HG02981 (cell line): ENCODE results near the gene OR11G2.
"Not testable (repeated sequence)": the region's sequence is repeated elsewhere in the genome, so short reads cannot be mapped to it uniquely, and the experiment has no call there.

Experiments used
- ATAC-seq: cut with Tn5 transposase; IDR thresholded peaks from one replicate; pipeline ENCODE4 v1.9.1; 2021; ENCODE audit warnings: mild to moderate bottlenecking, moderate library complexity; ENCODE audit not compliant: unreplicated experiment

OR11G2 gene

GRCh38 chr14:20190596-20190995 is at the start of gene OR11G2:
Gene OR11G2 (plus strand): TSS chr14:20190896. CDS start chr14:20197438, 6,542 bp downstream.
- no peak for ATAC-seq

- no peak for ATAC-seq
These were observed 46.8 kb upstream of the OR11G2 start for GRCh38 chr14:20143911-20144310.

- ATAC-seq: no peak
These were observed 45.9 kb upstream of the OR11G2 start for GRCh38 chr14:20144820-20145219.

- no peak for ATAC-seq
These were observed 26.2 kb upstream of the OR11G2 start for GRCh38 chr14:20164462-20164861.

GRCh38 chr14:20167091-20167490 is 23.6 kb upstream of the OR11G2 start:
- no peak for ATAC-seq

- not testable (repeated sequence) for ATAC-seq
These were observed 20.8 kb upstream of the OR11G2 start for GRCh38 chr14:20169852-20170251.

GRCh38 chr14:20174205-20174604 is 16.5 kb upstream of the OR11G2 start:
- not testable (repeated sequence) for ATAC-seq

- no peak for ATAC-seq
These were observed 14.4 kb upstream of the OR11G2 start for GRCh38 chr14:20176330-20176729.

GRCh38 chr14:20177433-20177974 is 13.2 kb upstream of the OR11G2 start:
- no peak for ATAC-seq

GRCh38 chr14:20179218-20179617 is 11.5 kb upstream of the OR11G2 start:
- no peak for ATAC-seq

- ATAC-seq: no peak
These were observed 10.8 kb upstream of the OR11G2 start for GRCh38 chr14:20179880-20180279.

GRCh38 chr14:20180486-20180885 is 10.2 kb upstream of the OR11G2 start:
- no peak for ATAC-seq

GRCh38 chr14:20184181-20184580 is 6.5 kb upstream of the OR11G2 start:
- no peak for ATAC-seq

- no peak for ATAC-seq
These were observed 700 bp downstream of the OR11G2 start for GRCh38 chr14:20191396-20191795.

GRCh38 chr14:20194101-20194500 is 3.4 kb downstream of the OR11G2 start:
- no peak for ATAC-seq

- ATAC-seq: not testable (repeated sequence)
These were observed 4.5 kb downstream of the OR11G2 start for GRCh38 chr14:20195170-20195569.

GRCh38 chr14:20195911-20196310 is 5.2 kb downstream of the OR11G2 start:
- no peak for ATAC-seq

GRCh38 chr14:20197459-20197858 is 6.8 kb downstream of the OR11G2 start:
- ATAC-seq: no peak

- no peak for ATAC-seq
These were observed 8.3 kb downstream of the OR11G2 start for GRCh38 chr14:20198991-20199390.

GRCh38 chr14:20204721-20205120 is 14.0 kb downstream of the OR11G2 start:
- no peak for ATAC-seq

- no peak for ATAC-seq
These were observed 18.9 kb downstream of the OR11G2 start for GRCh38 chr14:20209595-20209994.

GRCh38 chr14:20212406-20212805 is 21.7 kb downstream of the OR11G2 start:
- ATAC-seq: not testable (repeated sequence)

GRCh38 chr14:20215196-20215595 is 24.5 kb downstream of the OR11G2 start:
- no peak for ATAC-seq
